Measurements from ENCODE around the gene TRMT2A.
A peak's percentile ranks its signal among the peaks of the same experiment; 100 is the strongest.

TRMT2A gene

DNA sequence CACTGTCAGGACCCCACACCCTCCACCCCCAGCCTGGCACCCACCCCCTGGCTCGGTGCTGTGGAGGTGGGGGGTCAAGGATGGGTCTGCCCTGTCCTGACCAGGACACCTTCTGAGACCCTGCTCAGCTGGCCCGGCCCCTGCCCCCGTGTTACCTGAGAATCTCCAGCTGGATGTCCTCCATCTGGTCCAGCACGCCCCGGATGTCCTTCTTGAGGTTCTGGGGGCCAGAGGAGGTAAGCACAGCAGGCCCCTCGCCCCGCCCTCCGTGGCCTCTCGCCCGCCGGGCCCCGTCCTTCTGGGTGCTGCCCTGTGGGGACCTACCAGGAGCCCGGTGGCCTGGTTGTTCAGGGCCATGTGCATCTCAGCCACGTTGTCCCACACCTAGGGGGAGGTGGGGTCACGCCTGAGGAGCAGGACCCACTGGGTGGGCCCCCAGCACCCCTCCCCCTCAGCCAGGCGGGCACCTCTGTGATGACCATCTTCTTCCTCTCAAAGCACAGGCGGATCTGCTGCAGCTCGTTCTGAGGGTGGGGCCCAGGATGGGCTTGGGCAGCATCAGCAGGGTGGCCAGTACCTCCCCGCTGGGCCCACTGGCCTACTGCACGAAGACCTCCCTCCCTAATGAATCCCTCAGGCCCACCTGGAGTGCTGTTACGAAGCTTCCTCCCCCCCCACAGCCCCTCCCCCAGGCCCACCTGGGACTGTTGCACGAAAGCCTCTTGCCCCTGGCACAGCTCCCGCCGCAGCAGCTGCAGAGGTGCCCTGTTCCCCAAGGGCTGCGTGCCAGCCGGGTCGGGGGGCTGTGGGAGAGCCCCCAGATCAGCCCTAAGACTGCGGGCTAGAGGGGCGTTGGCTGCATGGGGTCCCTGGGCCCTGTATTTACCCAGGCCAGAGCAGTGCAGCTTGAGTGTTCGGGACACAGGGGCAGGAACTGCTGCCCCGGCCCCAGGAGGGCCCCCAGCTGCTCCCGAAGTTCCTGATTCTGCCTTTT, 32.5 kb upstream of the TRMT2A start:
- no peak for DNase-seq

DNA sequence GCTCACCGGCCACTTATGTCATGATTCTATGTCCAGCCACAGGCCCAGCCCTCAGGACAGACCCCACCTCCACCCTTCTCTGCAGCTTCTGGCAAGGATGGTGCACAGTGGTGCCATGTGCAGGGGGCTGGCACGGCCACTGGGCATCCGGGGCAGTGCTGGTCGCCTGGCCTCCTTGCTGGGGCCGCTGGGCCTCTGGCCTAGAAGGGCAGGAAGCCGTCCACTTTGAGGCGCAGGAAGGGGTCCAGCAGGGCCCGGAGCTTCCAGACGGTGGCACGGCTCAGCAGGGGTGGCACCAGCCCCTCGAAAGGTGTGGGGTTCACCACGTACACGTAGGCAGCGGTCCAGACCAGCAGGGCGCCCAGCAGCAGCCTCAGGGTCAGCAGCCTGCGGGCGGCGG, 31.4 kb upstream of the TRMT2A start:
- no peak for DNase-seq

DNA sequence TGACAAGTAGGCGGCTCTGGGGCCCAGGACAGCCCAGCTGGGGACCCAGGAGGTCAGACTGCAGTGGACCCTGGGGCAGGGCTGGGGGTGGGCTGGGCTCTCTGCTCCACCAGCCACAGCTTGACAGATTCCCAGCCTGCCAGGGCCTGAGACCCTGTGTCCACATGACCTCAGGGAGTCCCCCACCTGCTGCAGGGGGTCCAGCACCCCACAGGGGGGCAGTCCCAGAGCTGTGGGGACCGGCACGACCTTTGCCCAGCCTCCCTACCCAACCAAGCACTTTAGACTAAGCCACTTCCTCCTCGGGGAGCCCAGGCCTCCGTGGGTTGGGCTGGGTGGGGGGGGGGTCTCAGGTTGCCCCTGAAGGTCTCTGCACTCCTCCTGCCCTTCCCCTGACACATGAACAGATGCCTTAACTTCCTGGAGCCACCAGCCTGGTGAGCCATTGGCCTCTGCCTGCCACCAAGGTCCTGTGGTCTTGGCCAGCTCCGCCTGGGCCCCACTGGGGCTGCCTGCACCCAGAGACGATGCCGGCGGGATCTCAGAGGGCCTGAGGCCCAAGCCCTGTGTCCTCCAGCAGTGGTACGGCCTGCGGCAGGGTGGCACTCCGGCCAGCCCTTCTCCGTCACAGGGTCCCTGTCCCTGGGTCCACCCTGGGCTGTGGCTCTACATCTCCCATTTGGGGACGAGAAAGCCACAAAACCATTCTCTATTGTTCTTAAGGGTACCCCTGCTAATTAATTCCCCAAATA, 30.4 kb upstream of the TRMT2A start:
- DNase-seq = no peak

DNA sequence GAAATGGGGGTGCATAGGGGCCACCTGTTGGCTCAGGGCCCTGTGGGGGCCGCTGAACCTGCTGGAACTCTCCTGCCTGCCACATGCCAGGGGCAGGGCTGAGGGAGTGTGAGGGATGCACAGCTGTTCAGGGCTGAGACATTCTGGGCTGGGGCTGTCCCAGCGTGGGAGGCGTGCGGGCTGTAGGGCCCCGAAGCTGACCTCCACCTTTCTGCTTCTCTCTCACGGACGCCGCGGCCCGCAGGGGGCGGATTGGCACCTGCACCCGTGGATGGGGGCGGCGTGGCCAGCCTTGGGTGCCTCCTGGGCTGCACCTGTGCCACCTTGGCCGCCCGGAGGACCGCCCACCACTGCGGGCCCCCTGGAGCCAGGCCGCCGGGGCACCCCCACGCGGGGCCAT, 29.8 kb upstream of the TRMT2A start:
- no peak for DNase-seq

DNA sequence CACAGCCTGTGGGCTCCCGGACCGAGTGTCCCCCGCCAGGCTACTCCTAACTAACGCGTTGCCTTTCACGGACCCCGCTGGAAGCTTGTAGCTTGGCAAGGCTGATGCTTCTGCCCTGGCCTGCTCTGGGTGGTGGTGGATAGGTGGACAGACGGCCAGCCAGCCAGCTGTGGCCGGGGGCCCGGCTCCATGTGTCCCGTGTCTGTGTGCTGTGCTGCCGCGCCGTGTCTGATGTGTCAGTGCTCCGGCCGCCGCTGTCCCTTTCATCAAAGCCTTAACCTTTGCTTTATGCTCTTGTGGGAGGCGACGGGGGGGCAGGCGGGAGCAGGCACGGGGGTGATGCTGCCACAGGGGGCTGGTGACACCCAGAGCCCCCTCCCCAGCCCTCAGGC, 28.8 kb upstream of the TRMT2A start:
- DNase-seq = no peak

DNA sequence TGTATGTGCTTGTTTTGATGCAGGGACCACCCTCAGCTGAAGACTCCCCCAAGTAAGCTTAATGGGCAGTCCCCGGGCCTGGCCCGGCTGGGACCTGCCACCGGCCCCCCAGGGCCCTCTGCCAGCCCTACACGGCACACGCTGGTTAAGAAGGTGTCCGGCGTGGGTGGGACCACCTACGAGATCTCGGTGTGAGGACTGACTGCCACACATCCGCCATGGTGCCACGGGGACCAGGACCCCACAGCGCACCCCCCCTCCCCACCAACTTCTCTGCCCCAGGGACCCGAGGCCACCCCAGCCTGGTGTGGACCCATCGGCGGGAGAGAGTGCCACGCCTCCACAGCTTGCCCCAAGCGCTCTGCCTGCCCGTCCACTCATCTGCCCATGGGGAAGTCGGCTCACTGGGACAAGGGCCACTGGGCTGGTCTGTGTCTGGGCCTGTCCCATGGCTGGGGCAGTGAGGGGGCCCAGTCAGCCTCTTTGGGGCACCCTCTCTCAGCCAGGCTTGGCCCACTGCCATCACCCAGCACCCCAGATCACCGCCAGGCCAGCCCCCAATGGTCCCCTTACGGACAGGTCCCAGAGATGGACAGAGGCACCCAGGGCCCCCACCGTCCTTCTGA, 28.3 kb upstream of the TRMT2A start:
- DNase-seq = no peak

DNA sequence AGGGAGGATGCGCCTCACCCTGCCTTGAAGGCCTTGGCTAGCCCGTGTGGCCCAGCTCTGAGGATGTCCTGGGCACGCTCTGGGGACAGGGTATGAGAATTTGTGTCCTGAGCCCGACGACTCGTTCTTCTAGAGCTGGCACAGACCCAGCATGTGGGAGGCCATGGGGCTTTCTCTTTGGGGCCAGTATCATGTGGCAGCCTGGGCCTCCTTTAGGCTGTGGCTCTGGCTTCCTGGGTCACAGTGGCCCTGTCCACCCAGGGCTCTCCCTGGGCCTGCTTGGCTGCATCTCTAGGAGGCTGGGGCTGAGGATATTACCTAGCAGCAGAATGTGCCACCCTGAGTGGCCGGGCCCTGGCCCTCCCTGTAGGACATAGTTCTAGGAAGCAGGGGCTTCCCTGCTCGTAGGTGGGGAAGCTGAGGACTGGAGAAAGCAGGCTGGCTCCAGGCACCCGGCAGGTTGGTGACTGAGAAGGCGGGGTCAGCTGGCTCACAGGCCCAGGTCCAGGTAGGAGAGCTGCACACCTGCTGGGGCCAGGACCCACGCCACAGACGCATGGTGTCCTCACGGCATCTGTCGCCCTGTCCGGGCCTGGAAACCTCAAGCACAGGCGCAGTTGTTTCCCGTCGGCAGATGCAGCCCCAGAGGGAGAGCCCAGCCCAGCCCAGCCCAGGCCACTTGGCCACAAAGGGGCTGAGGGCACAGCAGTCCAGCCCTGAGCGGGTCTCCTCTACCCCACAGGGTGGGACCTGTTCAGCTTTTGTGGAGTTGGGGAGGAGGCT, 27.0 kb upstream of the TRMT2A start:
- DNase-seq = peak in 1 of 2 donors; percentile 21

DNA sequence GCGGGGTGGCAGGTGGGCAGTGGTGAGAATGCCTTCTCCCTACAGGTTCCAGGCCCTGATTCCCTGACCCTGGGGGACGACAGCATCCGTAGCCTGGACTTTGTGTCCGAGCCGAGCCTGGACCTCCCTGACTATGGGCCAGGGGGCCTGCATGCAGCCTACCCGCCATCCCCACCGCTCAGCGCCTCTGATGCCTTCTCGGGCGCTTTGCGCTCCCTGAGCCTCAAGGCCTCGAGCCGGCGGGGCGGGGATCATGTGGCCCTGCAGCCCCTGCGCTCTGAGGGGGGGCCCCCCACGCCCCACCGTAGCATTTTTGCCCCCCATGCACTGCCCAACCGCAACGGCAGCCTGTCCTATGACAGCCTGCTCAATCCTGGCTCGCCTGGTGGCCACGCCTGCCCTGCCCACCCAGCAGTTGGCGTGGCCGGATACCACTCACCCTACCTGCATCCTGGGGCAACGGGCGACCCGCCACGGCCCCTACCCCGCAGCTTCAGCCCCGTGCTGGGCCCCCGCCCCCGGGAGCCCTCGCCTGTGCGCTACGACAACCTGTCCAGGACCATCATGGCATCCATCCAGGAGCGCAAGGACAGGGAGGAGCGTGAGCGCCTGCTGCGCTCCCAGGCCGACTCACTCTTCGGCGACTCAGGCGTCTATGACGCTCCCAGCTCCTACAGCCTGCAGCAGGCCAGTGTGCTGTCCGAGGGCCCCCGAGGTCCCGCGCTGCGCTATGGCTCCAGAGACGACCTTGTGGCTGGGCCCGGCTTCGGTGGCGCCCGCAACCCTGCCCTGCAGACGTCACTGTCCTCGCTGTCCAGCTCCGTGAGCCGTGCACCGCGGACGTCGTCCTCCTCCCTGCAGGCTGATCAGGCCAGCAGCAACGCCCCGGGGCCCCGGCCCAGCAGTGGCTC, 25.9 kb upstream of the TRMT2A start:
- no peak for DNase-seq

DNA sequence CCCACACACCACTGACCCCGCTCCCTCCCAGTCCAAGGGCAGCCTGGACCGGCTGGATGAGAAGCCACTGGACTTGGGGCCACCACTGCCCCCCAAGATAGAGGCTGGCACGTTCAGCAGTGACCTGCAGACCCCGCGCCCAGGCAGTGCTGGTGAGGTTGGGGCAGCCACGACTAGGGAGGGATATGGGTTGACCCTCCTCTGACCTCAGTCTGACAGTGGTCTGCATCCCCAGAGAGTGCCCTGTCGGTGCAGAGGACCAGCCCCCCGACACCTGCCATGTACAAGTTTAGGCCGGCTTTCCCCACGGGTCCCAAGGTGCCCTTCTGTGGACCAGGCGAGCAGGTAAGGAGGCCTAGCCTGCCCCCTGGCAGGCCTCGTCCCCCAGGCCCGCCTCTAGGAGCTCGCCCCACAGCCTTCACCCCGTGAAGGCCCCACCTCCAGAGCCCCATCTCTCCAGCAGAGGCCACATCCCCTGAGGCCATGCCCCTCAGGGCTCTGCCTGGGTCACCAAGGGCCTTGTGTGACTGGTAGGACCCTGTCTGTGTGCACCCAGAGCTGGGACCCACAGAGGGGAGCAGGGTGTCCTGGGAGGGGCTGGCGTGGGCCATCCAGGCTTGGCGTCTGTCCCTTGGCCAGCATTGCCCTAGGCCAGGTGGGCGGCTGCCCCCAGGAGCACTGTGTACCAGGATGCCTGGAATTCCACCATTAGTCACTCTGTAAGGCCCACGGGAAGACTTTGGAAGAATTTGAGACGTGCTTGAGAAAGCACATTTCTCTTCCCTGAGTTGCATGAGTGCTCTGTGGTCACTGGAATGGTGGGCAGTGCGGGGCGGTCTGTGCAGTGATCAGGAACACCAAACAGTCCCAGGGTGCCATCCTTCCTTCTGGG, 24.4 kb upstream of the TRMT2A start:
- DNase-seq = no peak

DNA sequence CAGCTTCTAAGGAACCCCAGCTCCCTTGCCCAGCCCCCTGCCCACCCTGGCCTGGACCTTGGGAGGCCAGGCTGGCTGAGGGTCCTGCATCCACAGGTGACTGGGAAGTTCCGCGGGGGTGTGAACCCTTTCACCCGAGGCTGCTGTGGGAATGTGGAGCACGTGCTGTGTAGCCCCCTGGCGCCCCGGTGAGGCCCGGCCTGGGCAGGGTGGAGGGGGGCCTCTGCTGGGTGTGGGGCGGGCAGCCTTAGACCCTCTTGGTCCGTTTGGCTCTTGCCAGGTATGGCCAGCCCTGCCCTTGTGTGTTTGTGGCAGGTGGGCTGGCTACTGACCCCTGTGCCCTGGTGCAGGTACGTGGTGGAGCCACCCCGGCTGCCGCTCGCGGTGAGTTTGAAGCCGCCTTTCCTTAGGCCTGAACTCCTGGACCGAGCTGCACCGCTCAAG, 23.5 kb upstream of the TRMT2A start:
- DNase-seq = no peak

DNA sequence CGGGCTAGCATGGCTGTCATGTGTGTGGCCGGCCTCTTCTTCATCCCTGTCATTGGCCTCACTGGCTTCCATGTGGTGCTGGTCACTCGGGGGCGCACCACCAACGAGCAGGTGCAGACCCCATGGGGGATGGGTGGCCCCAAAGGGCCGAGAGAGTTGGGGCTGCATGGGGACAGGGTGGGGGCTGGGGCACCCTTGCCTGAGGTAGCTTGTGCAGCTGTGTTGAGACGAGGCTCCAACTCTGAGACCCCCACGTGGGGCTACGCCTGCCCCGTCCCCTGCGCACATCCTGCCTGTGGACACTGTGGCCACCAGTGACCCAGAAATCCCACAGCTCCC, 23.1 kb upstream of the TRMT2A start:
- DNase-seq = no peak

DNA sequence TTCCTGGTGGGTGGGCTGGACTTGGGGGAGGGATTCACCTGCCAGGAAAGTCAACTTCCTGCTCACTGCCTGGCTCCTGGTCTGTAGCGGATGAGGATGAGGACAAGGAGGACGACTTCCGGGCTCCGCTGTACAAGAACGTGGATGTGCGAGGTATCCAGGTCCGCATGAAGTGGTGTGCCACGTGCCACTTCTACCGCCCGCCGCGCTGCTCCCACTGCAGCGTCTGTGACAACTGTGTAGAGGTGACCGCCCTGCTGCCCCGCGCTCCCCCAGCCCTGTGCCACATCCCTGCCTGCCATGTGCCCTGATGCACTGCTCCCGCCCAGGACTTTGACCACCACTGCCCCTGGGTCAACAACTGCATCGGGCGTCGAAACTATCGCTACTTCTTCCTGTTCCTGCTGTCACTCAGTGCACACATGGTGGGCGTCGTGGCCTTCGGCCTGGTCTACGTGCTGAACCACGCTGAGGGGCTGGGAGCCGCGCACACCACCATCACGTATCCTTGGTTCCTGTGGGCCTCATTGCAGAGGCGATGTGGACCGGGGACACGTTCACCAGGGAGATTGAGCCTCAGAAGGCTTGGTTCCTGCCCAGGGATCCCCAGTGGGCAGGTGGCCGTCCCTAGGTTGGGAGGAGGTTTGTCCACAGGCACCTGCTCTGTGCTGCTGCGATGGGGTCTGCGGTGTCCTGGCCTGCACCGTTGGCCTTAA, 22.5 kb upstream of the TRMT2A start:
- DNase-seq = no peak

DNA sequence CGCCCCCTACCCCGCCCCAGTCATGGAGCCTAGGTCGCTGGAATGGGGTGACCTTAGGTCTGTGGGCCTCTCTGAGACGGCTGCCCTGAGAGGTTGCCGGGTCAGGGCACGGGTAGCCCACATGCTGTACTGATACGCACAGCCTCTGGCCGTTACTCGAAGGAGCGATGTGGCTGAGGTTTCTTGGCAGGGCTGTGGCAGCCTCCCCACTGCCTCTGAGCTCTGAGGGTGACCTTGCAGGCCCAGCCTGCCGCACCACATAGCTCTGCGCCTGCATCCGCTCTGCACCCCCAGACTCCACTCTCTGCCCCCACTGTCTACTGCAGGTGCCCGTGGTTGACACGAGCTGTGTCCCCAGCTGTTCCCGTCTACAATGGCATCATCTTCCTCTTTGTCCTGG, 21.8 kb upstream of the TRMT2A start:
- no peak for DNase-seq

DNA sequence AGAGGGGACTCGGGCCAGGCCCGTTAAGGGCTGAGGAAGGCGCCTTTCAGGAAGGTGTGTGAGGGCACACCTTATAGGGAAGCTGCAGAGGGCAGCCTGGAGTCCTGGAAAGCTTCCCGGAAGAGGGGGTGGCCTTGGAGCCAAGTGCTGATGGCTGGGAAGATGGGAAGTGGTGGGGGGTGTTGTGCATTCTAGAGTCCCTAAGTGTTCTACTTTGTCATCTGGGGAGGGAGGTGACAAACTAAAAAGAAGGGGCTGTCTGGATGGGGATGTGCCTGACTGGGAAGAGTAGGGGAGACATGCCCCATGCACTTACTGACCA, 21.4 kb upstream of the TRMT2A start:
- no peak for DNase-seq

DNA sequence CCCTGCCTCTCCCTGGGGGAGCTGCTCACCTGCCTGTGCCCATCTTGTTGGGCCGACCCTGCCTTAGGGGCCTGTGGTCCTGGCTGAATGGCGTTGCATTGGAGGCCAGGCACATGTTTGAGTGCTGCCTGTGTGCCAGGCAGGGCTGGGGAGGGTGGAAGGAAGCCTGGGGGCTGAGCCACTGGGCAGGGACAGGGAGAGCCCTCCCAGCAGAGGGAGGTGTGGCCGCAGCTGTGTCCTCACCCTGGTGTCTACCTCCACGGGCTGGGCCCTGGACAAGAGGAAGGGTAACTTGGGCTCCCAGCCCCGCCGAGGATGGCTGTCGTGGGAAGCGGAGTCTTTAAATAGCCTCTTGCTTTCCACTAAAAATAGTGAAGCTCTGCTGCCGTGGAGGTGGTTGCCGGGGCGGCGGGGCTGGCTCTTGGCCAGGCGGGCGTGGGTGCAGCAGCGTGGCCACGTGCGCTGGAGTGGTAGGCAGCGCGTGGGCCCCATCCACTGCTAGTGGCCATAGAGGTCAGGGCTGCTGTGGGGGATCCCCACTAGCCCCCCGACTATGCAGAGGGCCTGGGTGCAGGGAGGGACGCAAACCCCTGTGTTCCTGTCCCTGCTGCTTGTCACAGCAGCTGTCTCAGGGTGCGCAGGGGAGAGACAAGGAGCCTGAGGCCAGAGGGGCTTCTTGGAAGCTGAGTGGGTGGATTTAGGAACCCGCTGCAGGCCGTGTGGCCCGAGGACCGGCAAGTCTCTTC, 20.8 kb upstream of the TRMT2A start:
- no peak for DNase-seq

DNA sequence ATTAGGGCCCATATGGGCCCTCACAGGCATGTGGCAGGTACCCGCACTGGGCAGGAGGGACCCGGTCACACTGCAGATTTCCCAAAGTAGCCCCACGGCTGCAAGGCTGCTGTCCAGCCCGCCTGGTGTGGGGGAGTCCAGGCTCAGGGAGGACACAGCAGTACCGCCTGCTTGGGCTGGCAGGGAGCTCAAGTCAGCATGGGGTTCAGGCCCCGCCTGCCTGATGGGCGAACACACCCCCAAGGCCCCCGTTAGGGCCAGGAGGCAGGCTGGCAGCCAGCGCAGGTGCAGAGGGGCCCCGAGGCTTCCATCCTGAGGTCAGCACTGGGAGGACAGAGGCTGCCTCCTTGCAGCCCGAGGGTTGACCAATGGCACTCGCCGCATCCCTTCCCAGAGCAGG, 20.1 kb upstream of the TRMT2A start:
- no peak for DNase-seq

DNA sequence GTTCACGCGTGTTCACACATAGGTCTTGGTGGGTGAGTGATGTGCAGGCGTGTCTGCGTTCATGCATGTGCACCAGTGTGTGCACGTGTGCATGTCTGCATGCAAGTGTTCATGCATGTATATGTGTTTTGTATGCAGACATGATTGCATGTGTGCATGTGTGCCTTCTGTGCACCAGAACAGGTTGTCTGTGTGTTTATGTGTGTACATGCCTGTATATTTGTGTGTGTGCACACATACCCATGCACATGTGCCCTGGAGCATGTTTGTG, 19.5 kb upstream of the TRMT2A start:
- no peak for DNase-seq

DNA sequence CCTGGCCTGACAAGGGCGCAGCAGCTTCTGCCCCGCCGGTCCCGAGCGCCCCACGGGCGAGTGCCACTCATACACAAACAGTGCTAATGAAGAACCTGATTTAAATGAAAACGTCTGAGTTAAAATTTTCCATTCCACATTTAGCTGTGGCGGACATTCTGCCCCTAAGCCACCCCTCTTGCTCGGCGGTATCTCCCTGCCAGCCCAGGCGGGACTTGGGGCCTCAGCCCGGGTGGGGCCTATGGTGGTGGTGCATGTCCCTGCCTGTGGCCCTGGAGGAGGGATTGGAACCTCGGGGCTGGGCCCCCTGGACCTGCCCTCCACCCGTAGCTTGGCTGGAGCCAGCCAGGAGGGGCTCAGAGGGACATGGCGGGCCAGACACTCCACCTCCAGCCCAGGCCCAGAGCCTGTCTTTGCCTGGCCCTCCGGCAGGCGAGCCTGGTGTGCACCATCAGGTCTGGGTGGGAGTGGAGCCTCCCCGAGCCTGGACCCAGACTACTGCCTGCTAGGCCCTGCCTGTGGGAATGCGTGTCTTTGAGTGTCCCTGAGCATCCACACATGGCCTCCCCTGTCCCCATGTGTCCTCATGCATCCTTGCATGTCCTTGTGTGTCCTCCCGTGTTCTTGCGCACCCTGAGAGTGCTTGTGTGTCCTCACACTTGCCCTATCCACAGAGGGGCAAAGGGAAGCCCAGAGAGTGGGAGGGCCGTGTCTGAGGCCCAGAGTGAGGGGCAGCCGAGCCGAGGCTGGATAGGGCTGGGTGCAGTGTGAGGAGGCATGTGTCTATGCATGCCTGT, 19.0 kb upstream of the TRMT2A start:
- DNase-seq = no peak

DNA sequence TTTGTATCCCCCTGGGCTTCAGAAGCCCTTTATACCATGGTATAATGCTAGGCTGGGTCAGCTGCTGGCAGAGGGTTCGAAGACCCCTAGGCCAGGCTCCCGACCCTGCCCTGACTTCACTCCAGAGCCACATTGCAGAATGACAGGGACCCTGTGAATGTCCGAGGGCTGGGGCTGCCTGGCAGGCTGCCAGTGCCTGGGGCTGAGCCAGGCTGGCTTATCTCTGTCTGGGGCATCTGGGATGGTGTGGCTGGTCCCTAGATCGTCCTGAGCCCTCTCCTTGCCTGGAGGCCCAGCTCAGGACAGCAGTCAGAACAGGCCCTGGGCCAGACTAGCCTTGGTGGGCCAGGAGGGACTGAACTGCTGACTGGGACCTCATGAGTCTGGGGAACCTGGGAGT, 18.2 kb upstream of the TRMT2A start:
- no peak for DNase-seq
